Upper lobe of right lung (tissue), 1 donor: Measurements from ENCODE around the gene ANAPC16. TPM values are rescaled to one million over a fixed set of nuclear protein-coding genes. Genes with fewer than 3 reads are reported as not detected.

Source experiments
- ATAC-seq: fragments of 200-7000 bp; cut with Tn5 transposase; one replicate; pipeline ENCODE4 v1.9.1; 2020; ENCODE audit warnings: mild to moderate bottlenecking, moderate library complexity
- DNase-seq: peaks from one replicate; pipeline ENCODE4 v3.0.0-alpha.2; 2020
- H3K27ac ChIP-seq: fragments of 200-600 bp; one replicate; pipeline ENCODE4 v1.8.0; 2022
- H3K27me3 ChIP-seq: fragments of 200-600 bp; one replicate; pipeline ENCODE4 v1.8.0; 2022; ENCODE audit warnings: mild to moderate bottlenecking
- H3K36me3 ChIP-seq: fragments of 200-600 bp; one replicate; pipeline ENCODE4 v1.8.0; 2022
- H3K4me1 ChIP-seq: fragments of 200-600 bp; one replicate; pipeline ENCODE4 v1.8.0; 2022
- H3K4me3 ChIP-seq: fragments of 200-600 bp; one replicate; pipeline ENCODE4 v1.8.0; 2022; ENCODE audit warnings: mild to moderate bottlenecking
- H3K9me3 ChIP-seq: fragments of 200-600 bp; one replicate; pipeline ENCODE4 v1.8.0; 2022
- CTCF ChIP-seq: fragments of 200-600 bp; IDR thresholded peaks from one replicate; pipeline ENCODE4 v1.8.0; 2022; ENCODE audit warnings: antibody characterized with exemption
- intact Hi-C: fragments of 100-400 bp; cut with DNase I; formaldehyde crosslinking; loops from one replicate; pipeline ENCODE4 v1.11.0; 2022
- total RNA-seq: library from RNA; stranded (reverse); fragmentation: NEBNext Ultra II Directional; extraction: Animal tissue kit (Norgen Biotek cat#: 25700); gene quantifications from one replicate; pipeline ENCODE4 v1.2.1, GENCODE V29; 2021
- donor health status: DM: no; HTN: yes; CAD: no; lungs with severe emphysema.

The ANAPC16 gene
- total RNA-seq, 1 donor from 2014 or later: 118 TPM

GRCh38 chr10:72184156-72184555, 31.7 kb upstream of the ANAPC16 start:
- H3K27me3 ChIP-seq: no peaks in the 10 kb centered on the region
- DNase-seq (no peak), ATAC-seq (no peak)
- no peak overlapping the region for H3K4me3 ChIP-seq
- H3K9me3 ChIP-seq: no peaks in the 10 kb centered on the region
- H3K27ac ChIP-seq: no peak overlapping the region
- H3K4me1 ChIP-seq: peaks cover 7% of the 10 kb centered on the region
- H3K36me3 ChIP-seq: peaks cover 1% of the 10 kb centered on the region
- intact Hi-C loops: no loop called here
- TF ChIP-seq CTCF: no peak

- intact Hi-C loops: no loop called here
- H3K27me3 ChIP-seq: no peaks in the 10 kb centered on the region
- H3K4me1 ChIP-seq: peaks cover 7% of the 10 kb centered on the region
- H3K9me3 ChIP-seq: no peaks in the 10 kb centered on the region
- H3K4me3 ChIP-seq: no peak overlapping the region
- peak overlapping the region; percentile 85 for H3K27ac ChIP-seq
- peaks cover 4% of the 10 kb centered on the region for H3K36me3 ChIP-seq
- peak; percentile 88 for ATAC-seq
- DNase-seq: no peak
- TF ChIP-seq CTCF: no peak
Measured at GRCh38 chr10:72186258-72186981, 29.4 kb upstream of the ANAPC16 start.

- TF ChIP-seq CTCF: no peak
- intact Hi-C loops: no loop called here
- Histone ChIP-seq H3K36me3 (peaks cover 4% of the 10 kb centered on the region), H3K4me1 (peaks cover 7% of the 10 kb centered on the region), H3K27ac (peak overlapping the region; percentile 85), H3K4me3 (no peak overlapping the region), H3K27me3 (no peaks in the 10 kb centered on the region), H3K9me3 (no peaks in the 10 kb centered on the region)
- ATAC-seq (no peak), DNase-seq (no peak)
Measured at GRCh38 chr10:72186982-72187330, 28.9 kb upstream of the ANAPC16 start.

- no peaks in the 10 kb centered on the region for H3K4me1 ChIP-seq
- no peak for TF ChIP-seq CTCF
- no peak for DNase-seq
Measured at GRCh38 chr10:72194949-72195348, 20.9 kb upstream of the ANAPC16 start.

GRCh38 chr10:72200883-72201282, 14.9 kb upstream of the ANAPC16 start:
- Histone ChIP-seq H3K4me1 (no peaks in the 10 kb centered on the region), H3K27ac (no peak overlapping the region), H3K36me3 (peaks cover 55% of the 10 kb centered on the region), H3K4me3 (no peak overlapping the region), H3K27me3 (no peaks in the 10 kb centered on the region), H3K9me3 (no peaks in the 10 kb centered on the region)
- DNase-seq: no peak
- intact Hi-C loops: no loop called here
- TF ChIP-seq CTCF: no peak
- ATAC-seq: no peak

More at GRCh38 chr10:72194949-72195348, 20.9 kb upstream of the ANAPC16 start:
- Histone ChIP-seq H3K27me3 (no peaks in the 10 kb centered on the region), H3K9me3 (no peaks in the 10 kb centered on the region), H3K27ac (no peak overlapping the region), H3K36me3 (peaks cover 35% of the 10 kb centered on the region), H3K4me3 (no peak overlapping the region)
- no peak for ATAC-seq
- intact Hi-C loops: no loop called here

- no peak for TF ChIP-seq CTCF
- Histone ChIP-seq H3K27me3 (no peaks in the 10 kb centered on the region), H3K9me3 (no peaks in the 10 kb centered on the region), H3K4me1 (no peaks in the 10 kb centered on the region), H3K36me3 (peaks cover 53% of the 10 kb centered on the region), H3K4me3 (no peak overlapping the region), H3K27ac (no peak overlapping the region)
- DNase-seq: no peak
- intact Hi-C loops: no loop called here
- ATAC-seq: no peak
Measured at GRCh38 chr10:72201293-72201692, 14.5 kb upstream of the ANAPC16 start.
